GM12878 (cell line): ENCODE data around the gene RPUSD1.

ENCODE experiments used
- ASH2L ChIP-seq: fragments of 300-600, 200-600 bp; sonication (generic); IDR thresholded peaks from 2 replicates; pipeline ENCODE4 v1.6.1; 2017; ENCODE audit warnings: low read depth, mild to moderate bottlenecking, borderline replicate concordance
- CHD2 ChIP-seq: IDR thresholded peaks from 2 replicates; pipeline ENCODE4 v1.6.1; 2011; ENCODE audit warnings: low read depth, low read length, improper control_type of control experiment, borderline replicate concordance
- CTCF ChIP-seq, 3 experiments: IDR thresholded peaks in 2 of 3; conservative IDR thresholded peaks in 1 of 3; 2 replicates each; pipeline ENCODE4 v1.5.1; 2011; ENCODE audit warnings: low read depth in 3 of 3, low read length in 3 of 3, mild to moderate bottlenecking in 3 of 3, control low read depth in 2 of 3, moderate library complexity in 2 of 3, inconsistent platforms in 1 of 3, mixed read lengths in 1 of 3; ENCODE audit not compliant: control insufficient read depth in 2 of 3, insufficient read depth in 1 of 3; ENCODE audit errors: extremely low read depth in 1 of 3
- EP300 ChIP-seq, 2 experiments: fragments of 150-350 bp in 1 of 2; IDR thresholded peaks; 2 replicates each; pipeline ENCODE4 v1.6.1; 2011 to 2012; ENCODE audit warnings: low read depth in 2 of 2, low read length in 2 of 2, borderline replicate concordance in 1 of 2, improper control_type of control experiment in 1 of 2, inconsistent platforms in 1 of 2; ENCODE audit not compliant: control insufficient read depth in 1 of 2

- TF ChIP-seq ASH2L (no peak), CTCF (IDR thresholded peaks at IDR 0.05 in 2 of 3, conservative IDR thresholded peaks at IDR 0.05 in 1 of 3; ENCODE audit: control insufficient read depth in 2 of 3, extremely low read depth in 1 of 3, insufficient read depth in 1 of 3, low read depth in 3 of 3, low read length in 3 of 3) (no peak), CHD2 (no peak), EP300 (IDR thresholded peaks at IDR 0.05; ENCODE audit: borderline replicate concordance in 1 of 2, control insufficient read depth in 1 of 2, low read depth in 2 of 2, low read length in 2 of 2) (no peak)
These were observed 34.7 kb upstream of the RPUSD1 start for GRCh38 chr16:822909-823297.
